ENCODE data around the gene TICAM1.

Gene TICAM1

GRCh38 chr19:4768934-4769777, 62.4 kb downstream of the TICAM1 start:
- peak; percentile 86 for DNase-seq
